Common myeloid progenitor, CD34-positive (primary cell): ENCODE data around the gene DOLPP1. TPM values are rescaled to one million over a fixed set of nuclear protein-coding genes. Genes with fewer than 3 reads are reported as not detected.
A peak's percentile ranks its signal among the peaks of the same experiment; 100 is the strongest.
"Not testable (repeated sequence)": the region's sequence is repeated elsewhere in the genome, so short reads cannot be mapped to it uniquely, and the experiment has no call there.

Experiments used
- CTCF ChIA-PET: fragments of 350-600 bp; sonication (Branson Sonifier 250); formaldehyde crosslinking; loops from one replicate; lab custom pipeline; 2021; ENCODE audit warnings: antibody characterized with exemption; lab: Charles Lee
- POLR2A ChIA-PET: fragments of 350-600 bp; sonication (Branson Sonifier 250); formaldehyde crosslinking; loops from one replicate; lab custom pipeline; 2021; ENCODE audit warnings: antibody characterized with exemption; lab: Charles Lee
- DNase-seq, 3 donors: peaks; one replicate each; pipeline versions ENCODE4 v3.0.0 to v3.0.0-alpha.2; 2013
- H3K27ac ChIP-seq, 2 experiments: 1 replicate in 1 of 2; 2 replicates in 1 of 2; pipeline ENCODE4 v1.7.0; 2013; ENCODE audit warnings: inconsistent platforms in 2 of 2, low read length in 2 of 2, mild to moderate bottlenecking in 2 of 2, low read depth in 1 of 2, moderate library complexity in 1 of 2; ENCODE audit not compliant: severe bottlenecking in 2 of 2, insufficient read depth in 1 of 2, poor library complexity in 1 of 2
- H3K27me3 ChIP-seq, 5 experiments: replicated peaks in 2 of 5; 1 replicate in 3 of 5; 2 replicates in 2 of 5; pipeline versions ENCODE4 v1.6.1 to v1.7.0; 2013; ENCODE audit warnings: low read length in 4 of 5, mild to moderate bottlenecking in 2 of 5, moderate library complexity in 2 of 5, inconsistent platforms in 1 of 5; ENCODE audit not compliant: insufficient read depth in 5 of 5, control insufficient read depth in 4 of 5
- H3K36me3 ChIP-seq, 4 experiments: 1 replicate in 2 of 4; 2 replicates in 2 of 4; pipeline versions ENCODE4 v1.6.1 to v1.7.0; 2013; ENCODE audit warnings: low read length in 3 of 4, control low read depth in 1 of 4, mild to moderate bottlenecking in 1 of 4; ENCODE audit not compliant: control insufficient read depth in 4 of 4, insufficient read depth in 4 of 4
- H3K4me1 ChIP-seq, 4 experiments: 1 replicate in 3 of 4; 2 replicates in 1 of 4; pipeline versions ENCODE4 v1.6.1 to v1.7.1; 2013; ENCODE audit warnings: low read length in 3 of 4, mild to moderate bottlenecking in 3 of 4, control low read depth in 1 of 4, inconsistent platforms in 1 of 4, moderate library complexity in 1 of 4; ENCODE audit not compliant: control insufficient read depth in 4 of 4, insufficient read depth in 4 of 4; ENCODE audit errors: control extremely low read depth in 1 of 4
- H3K4me3 ChIP-seq, 7 experiments: 1 replicate in 4 of 7; 2 replicates in 3 of 7; pipeline versions ENCODE4 v1.5.1 to v1.7.0; 2013; ENCODE audit warnings: mild to moderate bottlenecking in 7 of 7, low read length in 6 of 7, moderate library complexity in 6 of 7, inconsistent platforms in 2 of 7, low read depth in 2 of 7, control low read depth in 1 of 7; ENCODE audit not compliant: insufficient read depth in 4 of 7, control insufficient read depth in 1 of 7; ENCODE audit errors: extremely low read depth in 1 of 7
- H3K9me3 ChIP-seq, 5 experiments: 1 replicate in 4 of 5; 2 replicates in 1 of 5; pipeline versions ENCODE4 v1.6.1 to v1.7.1; 2013; ENCODE audit warnings: low read length in 4 of 5, mild to moderate bottlenecking in 2 of 5, inconsistent platforms in 1 of 5, low read depth in 1 of 5, moderate library complexity in 1 of 5; ENCODE audit not compliant: control insufficient read depth in 4 of 5, insufficient read depth in 2 of 5; ENCODE audit errors: control extremely low read depth in 1 of 5
- WGBS: methylation state at CpG from one replicate; pipeline ENCODE4 v1.1.5; 2013; ENCODE audit not compliant: insufficient coverage; 5-methylcytosine and 5-hydroxymethylcytosine counted together
- polyA plus RNA-seq: library from polyadenylated mRNA; unstranded; fragments of 120-200 nt; gene quantifications from one replicate; pipeline ENCODE4 v1.2.1, GENCODE V29; 2013

The DOLPP1 gene, protein sequence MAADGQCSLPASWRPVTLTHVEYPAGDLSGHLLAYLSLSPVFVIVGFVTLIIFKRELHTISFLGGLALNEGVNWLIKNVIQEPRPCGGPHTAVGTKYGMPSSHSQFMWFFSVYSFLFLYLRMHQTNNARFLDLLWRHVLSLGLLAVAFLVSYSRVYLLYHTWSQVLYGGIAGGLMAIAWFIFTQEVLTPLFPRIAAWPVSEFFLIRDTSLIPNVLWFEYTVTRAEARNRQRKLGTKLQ
- polyA plus RNA-seq, result 12.8 TPM

DNA sequence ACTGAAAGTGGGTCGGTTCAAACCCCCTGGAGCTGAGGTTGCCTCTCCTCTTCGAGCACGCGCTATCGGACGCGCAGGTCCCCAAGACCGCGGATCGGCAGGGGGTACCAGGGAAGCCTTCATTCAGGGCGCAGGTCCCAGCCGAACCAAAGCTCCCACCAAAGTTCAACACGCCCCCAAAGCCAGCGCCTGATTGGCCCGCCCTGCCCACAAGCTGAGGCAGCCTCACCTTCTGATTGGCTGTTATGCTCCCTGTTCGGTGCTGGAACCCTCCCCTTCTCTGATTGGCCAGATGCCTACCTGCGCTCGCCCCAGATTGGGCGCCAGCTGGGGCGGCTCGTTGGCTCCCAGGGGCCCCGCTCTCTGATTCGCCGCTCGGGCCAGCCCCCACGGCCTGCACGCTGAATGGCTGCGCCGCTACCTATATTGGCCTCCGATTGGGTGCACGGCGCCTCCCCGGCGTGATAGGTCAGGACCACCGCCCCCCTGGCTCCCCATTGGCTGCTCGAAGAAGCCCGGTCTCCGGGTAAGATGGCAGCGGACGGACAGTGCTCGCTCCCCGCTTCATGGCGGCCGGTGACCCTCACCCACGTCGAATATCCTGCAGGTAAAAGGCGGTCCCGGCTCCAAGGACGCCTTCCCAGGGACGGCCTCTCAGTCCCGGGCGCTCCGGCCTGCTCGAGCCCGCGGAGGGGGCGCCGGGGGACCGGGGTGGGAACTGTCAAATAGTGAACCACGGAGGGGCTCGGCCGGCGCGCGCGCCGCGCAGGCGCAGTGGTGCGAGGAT is at the start of gene DOLPP1:
DOLPP1 (plus strand) TSS at position 511 of the 787 bp plus-strand sequence; CDS start at position 532, 21 bp downstream.
- Histone ChIP-seq H3K9me3 (no peaks in the 10 kb centered on the region), H3K36me3 (peaks cover 6 to 19% (median 12%) of the 10 kb centered on the region in 4 experiments), H3K4me3 (peak within 1 kb of the TSS; percentile 62 to 94 (median 84)), H3K27ac (peak within 1 kb of the TSS; percentile 74 to 89), H3K27me3 (no peaks in the 10 kb centered on the region), H3K4me1 (peaks cover 2 to 26% (median 21%) of the 10 kb centered on the region in 4 experiments)
- under 1% methylated on average over 52 of the region's 70 CpGs for WGBS
- DNase-seq, result peak; percentile 99 to 100 (median 100)
- POLR2A ChIA-PET, result interaction anchor here (0.6 to 2.2 kb wide), 4 partner anchors 10 to 354 kb away, joined by 3 to 9 read pairs (median 4); no protein-coding TSS in a partner anchor
- CTCF ChIA-PET, result interaction anchor here (1.6 kb wide), 1 partner anchor 11 kb away, joined by 8 read pairs; no protein-coding TSS in a partner anchor

DNA sequence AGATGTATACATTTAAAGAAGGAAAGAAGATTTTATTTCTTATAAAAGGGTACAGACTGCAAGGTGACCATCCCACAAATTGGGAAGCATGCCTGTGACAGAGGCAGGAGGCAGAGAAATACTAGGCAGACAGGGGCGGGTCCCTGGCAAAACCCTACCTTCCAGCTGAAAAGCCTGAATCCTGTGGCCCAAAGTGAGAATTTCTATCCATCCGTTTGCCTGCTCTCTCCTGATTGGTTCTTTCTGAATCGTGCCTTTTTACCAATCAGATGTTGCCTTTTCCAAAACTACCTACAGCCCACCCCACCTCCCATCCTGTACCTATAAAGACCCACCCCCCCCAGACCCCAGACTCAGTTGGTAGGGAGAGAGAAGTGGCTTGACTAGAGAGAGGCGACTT is 49.4 kb upstream of the DOLPP1 start:
- ChIA-PET CTCF (interaction anchor here (2.1 kb wide), 1 partner anchor 26 kb away, joined by 5 read pairs; no protein-coding TSS in a partner anchor), POLR2A (no interaction called here)
- 100% methylated on average over 1 of the region's 4 CpGs for WGBS
- no peak overlapping the region for H3K4me3 ChIP-seq
- no peaks in the 10 kb centered on the region for H3K27me3 ChIP-seq
- no peaks in the 10 kb centered on the region for H3K36me3 ChIP-seq
- no peaks in the 10 kb centered on the region for H3K9me3 ChIP-seq
- DNase-seq, result no peak
- no peak overlapping the region for H3K27ac ChIP-seq
- H3K4me1 ChIP-seq, result peaks cover 0 to 30% (median 23%) of the 10 kb centered on the region in 4 experiments

DNA sequence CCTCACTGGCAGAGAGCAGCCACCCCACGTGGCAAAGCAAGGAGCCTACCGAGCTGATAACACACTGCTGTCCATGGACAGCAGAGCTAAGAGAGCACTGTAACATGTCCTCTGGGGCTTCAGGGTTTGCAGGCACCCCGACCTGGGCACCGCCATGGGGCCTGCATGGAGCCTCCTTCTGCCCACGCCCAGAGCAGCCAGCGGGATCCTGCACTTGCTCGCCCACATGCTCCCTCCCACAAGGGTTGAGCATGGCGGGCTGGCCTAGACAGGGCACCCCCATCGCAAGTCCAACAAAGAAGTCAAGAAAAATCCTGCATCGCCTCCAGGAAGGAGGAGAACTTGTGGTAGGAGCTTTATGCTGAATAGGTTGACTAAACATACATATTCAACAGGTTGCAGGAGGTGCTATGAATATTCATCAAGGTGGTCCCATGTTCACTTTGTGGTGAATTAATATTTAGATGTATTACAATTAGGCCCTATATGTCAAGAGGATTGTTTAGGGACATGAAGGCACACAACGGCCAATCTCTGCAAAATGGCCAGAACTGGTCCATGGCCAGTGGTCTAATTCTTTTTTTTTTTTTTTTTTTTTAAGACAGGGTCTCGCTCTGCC is 48.3 kb upstream of the DOLPP1 start:
- WGBS, result 95% methylated on average over 3 of the region's 12 CpGs
- no peaks in the 10 kb centered on the region for H3K36me3 ChIP-seq
- CTCF ChIA-PET, result interaction anchor here (0.8 kb wide), 1 partner anchor 25 kb away, joined by 3 read pairs; no protein-coding TSS in a partner anchor
- DNase-seq, result no peak
- H3K27me3 ChIP-seq, result no peaks in the 10 kb centered on the region
- H3K4me1 ChIP-seq, result peaks cover 2 to 29% (median 22%) of the 10 kb centered on the region in 4 experiments
- no peak overlapping the region for H3K27ac ChIP-seq
- POLR2A ChIA-PET, result no interaction called here
- no peaks in the 10 kb centered on the region for H3K9me3 ChIP-seq
- no peak overlapping the region for H3K4me3 ChIP-seq

DNA sequence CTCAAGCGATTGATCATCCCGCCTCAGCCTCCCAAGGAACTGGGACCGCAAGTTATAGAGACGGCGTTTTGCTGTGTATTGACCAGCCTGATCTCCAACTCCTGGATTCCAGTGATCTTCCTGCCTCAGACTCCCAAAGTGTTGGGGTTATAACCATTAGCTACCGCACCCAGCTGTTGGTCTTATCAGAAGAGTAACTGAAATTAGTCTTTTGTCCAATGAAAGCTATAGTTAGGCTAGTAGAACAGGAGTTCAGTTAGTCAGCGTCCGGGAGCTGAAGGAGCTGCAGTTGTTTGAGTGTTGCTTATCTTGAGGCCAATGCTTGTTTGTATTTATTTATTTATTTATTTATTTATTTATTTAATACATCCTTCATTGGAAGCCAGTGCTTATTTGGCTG is 47.7 kb upstream of the DOLPP1 start:
- CTCF ChIA-PET, result no interaction called here
- Histone ChIP-seq H3K27me3 (no peaks in the 10 kb centered on the region), H3K4me1 (peaks cover 2 to 31% (median 24%) of the 10 kb centered on the region in 4 experiments), H3K36me3 (no peaks in the 10 kb centered on the region), H3K27ac (no peak overlapping the region), H3K4me3 (no peak overlapping the region), H3K9me3 (no peaks in the 10 kb centered on the region)
- DNase-seq, result peak in 1 of 3 donors; percentile 26
- WGBS, result 100% methylated on average over 5 of the region's 8 CpGs
- POLR2A ChIA-PET, result no interaction called here

DNA sequence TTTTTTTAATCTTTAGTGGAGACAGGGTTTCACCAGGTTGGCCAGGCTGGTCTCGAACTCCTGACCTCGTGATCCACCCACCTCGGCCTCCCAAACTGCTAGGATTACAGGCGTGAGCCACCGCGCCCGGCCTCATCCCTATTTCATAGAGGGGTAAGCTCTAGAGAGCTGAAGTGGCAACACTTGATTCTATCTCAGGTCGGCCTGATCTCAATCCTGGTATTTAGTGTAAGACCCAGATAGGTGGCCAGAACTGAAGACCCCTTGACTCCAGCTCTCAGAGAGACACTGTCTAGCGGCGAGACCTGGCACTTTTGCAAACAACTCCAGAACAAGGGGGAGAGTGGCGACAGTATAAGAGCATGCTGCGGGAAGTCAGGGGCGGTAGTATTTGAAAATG is 45.1 kb upstream of the DOLPP1 start:
- H3K9me3 ChIP-seq, H3K27me3 ChIP-seq, H3K36me3 ChIP-seq, DNase-seq: not testable (repeated sequence)
- 73% methylated on average over 12 of the region's 13 CpGs for WGBS
- ChIA-PET POLR2A (interaction anchor here (0.6 kb wide), 1 partner anchor 27 kb away, joined by 4 read pairs; no protein-coding TSS in a partner anchor), CTCF (interaction anchor here (0.6 kb wide), 1 partner anchor 587 kb away, joined by 5 read pairs; no protein-coding TSS in a partner anchor)
- H3K4me3 ChIP-seq, result peak overlapping the region in 6 of 7 experiments; percentile 86 to 99 (median 90)
- H3K4me1 ChIP-seq, result peaks cover 2 to 25% (median 21%) of the 10 kb centered on the region in 4 experiments
- peak overlapping the region in 1 of 2 experiments; percentile 73 for H3K27ac ChIP-seq

DNA sequence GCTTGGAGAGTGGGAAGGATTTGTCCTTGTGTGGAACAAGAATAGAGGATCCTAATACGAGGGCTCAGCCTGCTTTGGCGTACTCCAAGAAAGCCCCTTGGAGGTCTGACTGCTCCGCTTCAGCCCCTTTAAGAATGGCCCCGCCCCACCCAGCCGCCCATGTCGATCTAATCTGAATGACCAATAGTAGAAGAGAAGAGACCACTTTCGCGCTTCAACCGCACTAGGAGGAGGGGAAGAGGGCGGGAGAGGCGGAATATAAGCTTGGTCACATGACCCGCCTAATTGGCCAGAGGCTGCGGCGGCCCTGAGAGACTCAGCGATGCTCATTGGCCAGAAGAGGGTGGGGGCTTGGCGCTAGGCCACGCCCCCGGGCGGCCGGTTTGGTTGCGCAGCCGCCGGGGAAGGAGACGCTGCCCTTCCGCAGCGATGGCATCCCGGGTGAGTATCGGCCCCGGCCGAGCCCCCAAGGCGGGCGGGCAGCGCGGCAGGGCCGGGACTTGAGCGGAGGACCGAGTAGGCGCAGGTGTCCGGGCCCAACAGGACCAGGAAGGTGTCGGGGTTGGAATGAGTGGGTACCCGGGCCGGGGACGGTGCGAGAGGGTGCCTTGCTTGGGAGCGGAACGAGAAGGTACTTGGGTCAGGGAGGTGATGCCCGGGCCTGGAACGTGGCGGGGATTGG is 44.5 kb upstream of the DOLPP1 start, which contains the start of gene MIGA2:
MIGA2 (plus strand) TSS at position 386 of the 682 bp plus-strand sequence. CDS start 3,969 bp downstream, outside the sequence.
- WGBS, result 0% methylated on average over 48 of the region's 49 CpGs
- POLR2A ChIA-PET, result interaction anchor here (0.6 kb wide), 1 partner anchor 26 kb away, joined by 4 read pairs; no protein-coding TSS in a partner anchor

More for the DNA sequence above, 44.5 kb upstream of the DOLPP1 start, which contains the start of gene MIGA2:
- Histone ChIP-seq H3K36me3 (peaks cover 1 to 8% (median 5%) of the 10 kb centered on the region in 4 experiments), H3K4me3 (peak within 1 kb of the TSS; percentile 77 to 99 (median 90)), H3K27ac (peak within 1 kb of the TSS; percentile 50 to 79), H3K27me3 (no peaks in the 10 kb centered on the region), H3K9me3 (no peaks in the 10 kb centered on the region), H3K4me1 (peaks cover 2 to 25% (median 21%) of the 10 kb centered on the region in 4 experiments)
- CTCF ChIA-PET, result no interaction called here
- peak; percentile 99 for DNase-seq
